Transverse colon (tissue), 4 donors: Measurements from ENCODE around the gene CCDC33. TPM values are rescaled to one million over a fixed set of nuclear protein-coding genes. Genes with fewer than 3 reads are reported as not detected.

ENCODE experiments used
- DNase-seq: peaks from one replicate; pipeline ENCODE4 v3.0.0-alpha.2; 2019
- H3K27ac ChIP-seq, 4 donors: fragments of 200-600 bp; sonication (generic); 2 replicates each; pipeline ENCODE4 v1.5.1; 2016 to 2018; ENCODE audit warnings: inconsistent platforms in 4 of 4
- H3K27me3 ChIP-seq: fragments of 200-600 bp; sonication (generic); 2 replicates; pipeline ENCODE4 v1.5.1; 2017; ENCODE audit warnings: inconsistent platforms
- H3K36me3 ChIP-seq, 4 donors: fragments of 200-600 bp; sonication (generic); 2 replicates each; pipeline ENCODE4 v1.5.1; 2017 to 2019; ENCODE audit warnings: inconsistent platforms in 4 of 4
- H3K4me1 ChIP-seq, 4 donors: fragments of 200-600 bp; sonication (generic); 2 replicates each; pipeline ENCODE4 v1.5.1; 2017 to 2020; ENCODE audit warnings: inconsistent platforms in 4 of 4
- H3K4me3 ChIP-seq, 4 donors: fragments of 200-600 bp; sonication (generic); 1 replicate in 1 of 4; 2 replicates in 3 of 4; pipeline versions ENCODE4 v1.5.1 to v1.6.1; 2017 to 2019; ENCODE audit warnings: inconsistent platforms in 4 of 4
- H3K9me3 ChIP-seq, 2 donors: fragments of 200-600 bp; sonication (generic); 2 replicates each; pipeline ENCODE4 v1.5.1; 2017 to 2019; ENCODE audit warnings: inconsistent platforms in 2 of 2
- EP300 ChIP-seq: sonication (generic); formaldehyde crosslinking; IDR thresholded peaks from one replicate; pipeline ENCODE4 v1.6.1; 2017; ENCODE audit warnings: antibody characterized with exemption, low read depth
- POLR2A ChIP-seq: fragments of 450-650 bp; IDR thresholded peaks from one replicate; pipeline ENCODE4 v1.6.1; 2016; ENCODE audit warnings: antibody characterized with exemption, mild to moderate bottlenecking, moderate library complexity
- POLR2AphosphoS5 ChIP-seq, 3 donors: sonication (generic); formaldehyde crosslinking; IDR thresholded peaks; one replicate each; pipeline ENCODE4 v1.6.1; 2016; ENCODE audit warnings: antibody characterized with exemption in 3 of 3
- WGBS, 2 donors: methylation state at CpG; one replicate each; pipeline ENCODE4 v1.1.5; 2018; ENCODE audit warnings: low coverage in 1 of 2; 5-methylcytosine and 5-hydroxymethylcytosine counted together
- in situ Hi-C, 4 donors: fragments of 200-750 bp; cut with MboI; loops; one replicate each; pipeline versions ENCODE4 v1.15.0 to v1.15.1; 2017; ENCODE audit warnings: low sequenced_read_pairs in 3 of 4, low pct_ligation_motif_present in 1 of 4, low pct_unique_long_range_greater_than_20kb in 1 of 4
- intact Hi-C: fragments of 100-400 bp; cut with DNase I; formaldehyde crosslinking; loops from one replicate; pipeline ENCODE4 v1.15.1; 2023; ENCODE audit warnings: low total_unique reads
- total RNA-seq, 4 donors: library from RNA; depleted of rRNA; stranded (reverse); fragments of >200 nt; gene quantifications; one replicate each; pipeline ENCODE4 v1.1.0, GENCODE V29; 2016
- TF ChIP-seq, protein P1 (sequence below), 5 experiments: fragments of 200-600 bp in 3 of 5; fragments of 450-650 bp in 2 of 5; sonication (generic) in 3 of 5; IDR thresholded peaks; 1 replicate in 2 of 5; 2 replicates in 3 of 5; pipeline ENCODE4 v1.5.1; 2016 to 2017; ENCODE audit warnings: antibody characterized with exemption in 5 of 5, inconsistent platforms in 3 of 5, mild to moderate bottlenecking in 2 of 5, moderate library complexity in 1 of 5

CCDC33 gene
- total RNA-seq, 4 donors from 2014 or later: 0.16 TPM; not detected in 3

DNA sequence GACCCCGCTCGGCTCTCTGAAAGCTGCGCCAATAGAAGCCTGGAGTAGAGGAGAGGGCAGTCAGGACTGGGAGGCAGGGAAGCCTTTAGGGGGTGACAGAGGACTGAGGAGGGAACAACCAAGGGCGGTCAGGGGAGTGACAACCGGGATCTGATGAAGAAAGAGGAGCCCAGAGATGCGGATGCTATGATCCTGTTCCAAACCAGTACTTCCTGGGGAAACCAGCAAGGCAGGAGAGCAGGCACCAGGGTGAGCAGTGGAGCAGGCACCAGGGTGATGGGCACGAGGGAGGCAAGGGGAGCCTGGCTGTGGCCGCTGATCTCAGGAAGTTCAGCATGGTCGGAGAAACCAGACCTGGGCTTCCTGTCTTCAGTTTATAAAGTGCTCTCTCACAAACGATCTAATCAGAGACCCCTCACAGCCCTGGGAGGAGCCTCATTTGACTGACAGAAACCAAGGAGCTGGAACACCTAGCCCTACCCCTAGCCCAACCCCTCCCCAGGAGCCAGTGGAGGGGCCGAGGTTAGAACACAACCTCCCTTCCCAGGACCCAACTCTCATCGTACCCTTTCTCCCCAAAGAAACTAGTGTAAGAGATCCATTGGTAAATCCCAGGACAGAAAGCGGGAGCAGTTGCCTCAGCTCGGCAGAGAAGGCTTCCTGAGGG is 34.9 kb downstream of the CCDC33 start:
- WGBS, 2 donors: 50 to 60% methylated on average over 2 to 14 of the region's 14 CpGs
- intact Hi-C loops: no loop called here
- H3K27ac ChIP-seq: no peak overlapping the region
- no peaks in the 10 kb centered on the region for H3K4me1 ChIP-seq
- no peaks in the 10 kb centered on the region for H3K36me3 ChIP-seq
- no peak for DNase-seq
- no peaks in the 10 kb centered on the region for H3K9me3 ChIP-seq
- in situ Hi-C loops: no loop called here
- no peak for TF ChIP-seq POLR2AphosphoS5 (IDR thresholded peaks at IDR 0.05)
- no peak for TF ChIP-seq POLR2A
- TF ChIP-seq EP300: no peak
- TF ChIP-seq, protein P1, sequence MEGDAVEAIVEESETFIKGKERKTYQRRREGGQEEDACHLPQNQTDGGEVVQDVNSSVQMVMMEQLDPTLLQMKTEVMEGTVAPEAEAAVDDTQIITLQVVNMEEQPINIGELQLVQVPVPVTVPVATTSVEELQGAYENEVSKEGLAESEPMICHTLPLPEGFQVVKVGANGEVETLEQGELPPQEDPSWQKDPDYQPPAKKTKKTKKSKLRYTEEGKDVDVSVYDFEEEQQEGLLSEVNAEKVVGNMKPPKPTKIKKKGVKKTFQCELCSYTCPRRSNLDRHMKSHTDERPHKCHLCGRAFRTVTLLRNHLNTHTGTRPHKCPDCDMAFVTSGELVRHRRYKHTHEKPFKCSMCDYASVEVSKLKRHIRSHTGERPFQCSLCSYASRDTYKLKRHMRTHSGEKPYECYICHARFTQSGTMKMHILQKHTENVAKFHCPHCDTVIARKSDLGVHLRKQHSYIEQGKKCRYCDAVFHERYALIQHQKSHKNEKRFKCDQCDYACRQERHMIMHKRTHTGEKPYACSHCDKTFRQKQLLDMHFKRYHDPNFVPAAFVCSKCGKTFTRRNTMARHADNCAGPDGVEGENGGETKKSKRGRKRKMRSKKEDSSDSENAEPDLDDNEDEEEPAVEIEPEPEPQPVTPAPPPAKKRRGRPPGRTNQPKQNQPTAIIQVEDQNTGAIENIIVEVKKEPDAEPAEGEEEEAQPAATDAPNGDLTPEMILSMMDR (IDR thresholded peaks at IDR 0.05): no peak
- H3K27me3 ChIP-seq: peaks cover 10% of the 10 kb centered on the region
- H3K4me3 ChIP-seq: no peak overlapping the region

DNA sequence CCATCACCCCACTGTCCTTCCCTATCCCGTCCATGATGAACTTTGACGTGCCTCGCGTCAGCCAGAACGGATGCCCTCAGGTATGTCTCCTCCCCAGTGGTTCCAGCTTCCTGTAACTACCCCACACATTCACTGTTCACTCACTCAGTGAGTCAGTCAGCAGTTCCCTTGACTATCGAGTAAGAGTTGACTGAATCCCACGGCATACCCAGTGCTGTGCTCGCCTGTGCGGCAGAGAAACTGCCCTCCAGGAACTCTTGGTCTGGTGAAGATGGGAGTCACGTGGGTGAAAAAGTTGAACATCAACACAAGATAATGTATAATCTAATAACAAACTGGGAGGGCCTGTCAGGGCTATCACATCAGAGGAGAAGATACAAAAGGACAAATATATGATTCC is 36.7 kb downstream of the CCDC33 start:
- 83% methylated on average over 3 to 10 of the region's 10 CpGs for WGBS, 2 donors

DNA sequence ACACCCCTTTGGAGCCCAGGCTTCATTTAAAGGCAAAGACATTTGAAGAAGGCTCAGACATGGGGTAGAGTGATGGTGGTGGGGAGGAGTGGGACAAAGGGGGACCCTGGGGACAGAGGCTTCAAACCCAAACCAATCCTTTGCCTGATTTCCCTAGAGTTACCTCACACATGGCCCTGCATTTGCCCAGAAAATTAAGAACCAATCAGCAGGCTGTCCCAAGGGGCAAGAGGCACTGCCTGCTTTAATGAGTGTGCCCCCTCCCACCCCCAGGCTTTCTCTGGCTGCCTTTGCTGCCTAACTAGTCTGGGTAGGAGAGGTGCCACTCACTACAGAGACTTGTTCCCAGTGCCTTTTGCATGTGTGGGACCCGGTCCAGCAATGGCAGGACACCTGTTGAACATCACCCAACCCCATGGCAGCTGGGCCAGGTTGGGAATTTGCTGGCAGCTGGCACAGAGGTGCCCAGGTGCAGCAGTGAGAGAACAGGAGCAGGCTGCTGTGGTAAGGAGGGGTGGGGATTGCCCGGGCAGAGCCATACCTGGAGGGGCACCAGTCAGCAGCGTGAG is 38.4 kb downstream of the CCDC33 start:
- Histone ChIP-seq H3K4me1 (no peaks in the 10 kb centered on the region), H3K9me3 (no peaks in the 10 kb centered on the region), H3K36me3 (no peaks in the 10 kb centered on the region), H3K27me3 (peaks cover 2% of the 10 kb centered on the region), H3K4me3 (no peak overlapping the region), H3K27ac (no peak overlapping the region)
- TF ChIP-seq, protein P1 (IDR thresholded peaks at IDR 0.05): no peak
- TF ChIP-seq EP300 (no peak), POLR2AphosphoS5 (IDR thresholded peaks at IDR 0.05) (no peak), POLR2A (no peak)
- intact Hi-C loops (no loop called here), in situ Hi-C loops (no loop called here)
- 23% methylated on average over 3 of the region's 3 CpGs; no CpG with 5 or more reads in 1 of the 2 donors for WGBS, 2 donors
- DNase-seq: no peak

More for the DNA sequence above, 36.7 kb downstream of the CCDC33 start:
- TF ChIP-seq, protein P1 (IDR thresholded peaks at IDR 0.05): no peak
- no peak for TF ChIP-seq POLR2AphosphoS5 (IDR thresholded peaks at IDR 0.05)
- in situ Hi-C loops (no loop called here), intact Hi-C loops (no loop called here)
- no peaks in the 10 kb centered on the region for H3K9me3 ChIP-seq
- DNase-seq: no peak
- no peak overlapping the region for H3K27ac ChIP-seq
- no peaks in the 10 kb centered on the region for H3K36me3 ChIP-seq
- H3K27me3 ChIP-seq: no peaks in the 10 kb centered on the region
- no peaks in the 10 kb centered on the region for H3K4me1 ChIP-seq
- H3K4me3 ChIP-seq: no peak overlapping the region

DNA sequence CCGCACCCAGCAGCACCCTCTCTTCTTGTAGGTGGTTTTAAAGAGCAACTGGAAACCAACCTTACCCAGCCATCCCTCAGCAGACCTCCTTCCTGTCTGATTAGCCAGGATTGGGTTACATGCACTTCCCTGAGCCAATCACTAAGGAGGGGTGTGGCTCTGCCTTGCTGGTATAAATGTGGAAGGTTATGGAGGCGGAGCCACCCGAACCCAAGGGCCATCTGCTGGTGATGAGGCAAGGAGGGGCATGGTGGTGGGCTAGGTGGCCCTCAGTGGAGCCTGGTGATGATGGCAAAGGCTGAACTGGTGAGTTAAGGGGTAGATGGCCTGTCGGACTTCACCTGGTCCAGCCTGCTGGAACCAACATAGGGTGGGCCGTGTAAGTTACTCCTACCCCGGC is 39.8 kb downstream of the CCDC33 start:
- no peaks in the 10 kb centered on the region for H3K9me3 ChIP-seq
- WGBS, 2 donors: 88% methylated on average over 6 of the region's 6 CpGs; no CpG with 5 or more reads in 1 of the 2 donors

More for the DNA sequence above, 39.8 kb downstream of the CCDC33 start:
- intact Hi-C loops: no loop called here
- Histone ChIP-seq H3K4me3 (no peak overlapping the region), H3K27me3 (peaks cover 16% of the 10 kb centered on the region), H3K36me3 (no peaks in the 10 kb centered on the region), H3K27ac (no peak overlapping the region), H3K4me1 (no peaks in the 10 kb centered on the region)
- DNase-seq: no peak
- no peak for TF ChIP-seq EP300
- no peak for TF ChIP-seq POLR2A
- TF ChIP-seq POLR2AphosphoS5 (IDR thresholded peaks at IDR 0.05): no peak
- in situ Hi-C loops: no loop called here
